Keratinocyte (primary cell): ENCODE measurements around the gene TBC1D22B. TPM values are rescaled to one million over a fixed set of nuclear protein-coding genes. Genes with fewer than 3 reads are reported as not detected.
A peak's percentile ranks its signal among the peaks of the same experiment; 100 is the strongest.

ENCODE experiments used
- DNase-seq: peaks from one replicate; pipeline ENCODE4 v3.0.0-alpha.2; 2011; ENCODE audit warnings: low read depth, missing footprints, low spot score
- FAIRE-seq: peaks from 2 replicates; lab custom pipeline; 2011; peaks lifted over from hg19 to GRCh38; lab: Jason Lieb, UNC
- H2AFZ ChIP-seq: 2 replicates; pipeline ENCODE4 v1.6.0; 2012; ENCODE audit warnings: low read length, control low read depth, inconsistent platforms; ENCODE audit not compliant: control insufficient read depth
- H3K27ac ChIP-seq: 2 replicates; pipeline ENCODE4 v1.5.1; 2011; ENCODE audit warnings: low read length; ENCODE audit not compliant: control insufficient read depth, insufficient read depth
- H3K27me3 ChIP-seq: 3 replicates; pipeline ENCODE4 v1.6.0; 2011; ENCODE audit warnings: low read length; ENCODE audit not compliant: control insufficient read depth, insufficient read depth; ENCODE audit errors: extremely low read depth
- H3K36me3 ChIP-seq, 2 experiments: 2 replicates in 1 of 2; 3 replicates in 1 of 2; pipeline ENCODE4 v1.5.1; 2011; ENCODE audit warnings: low read length in 2 of 2, mild to moderate bottlenecking in 1 of 2; ENCODE audit not compliant: control insufficient read depth in 2 of 2, insufficient read depth in 2 of 2; ENCODE audit errors: extremely low read depth in 1 of 2
- H3K4me1 ChIP-seq: 3 replicates; pipeline ENCODE4 v1.5.1; 2011; ENCODE audit warnings: low read length; ENCODE audit not compliant: control insufficient read depth, insufficient read depth; ENCODE audit errors: extremely low read depth
- H3K4me2 ChIP-seq: 3 replicates; pipeline ENCODE4 v1.6.0; 2011; ENCODE audit warnings: low read depth, low read length; ENCODE audit not compliant: control insufficient read depth, insufficient read depth; ENCODE audit errors: extremely low read depth
- H3K4me3 ChIP-seq, 3 experiments: fragments of 200-600 bp in 1 of 3; sonication (generic) in 1 of 3; 2 replicates in 2 of 3; 3 replicates in 1 of 3; pipeline ENCODE4 v1.5.1; 2011 to 2016; ENCODE audit warnings: low read length in 3 of 3, mild to moderate bottlenecking in 3 of 3, control low read depth in 2 of 3, inconsistent platforms in 1 of 3, low read depth in 1 of 3, mixed read lengths in 1 of 3, mixed run types in 1 of 3, moderate library complexity in 1 of 3; ENCODE audit not compliant: control insufficient read depth in 2 of 3, insufficient read depth in 2 of 3; ENCODE audit errors: extremely low read depth in 1 of 3
- H3K79me2 ChIP-seq: 2 replicates; pipeline ENCODE4 v1.6.0; 2012; ENCODE audit warnings: low read length; ENCODE audit not compliant: control insufficient read depth, insufficient read depth
- H3K9ac ChIP-seq: 3 replicates; pipeline ENCODE4 v1.6.0; 2011; ENCODE audit warnings: low read length; ENCODE audit not compliant: control insufficient read depth, insufficient read depth; ENCODE audit errors: extremely low read depth
- H3K9me1 ChIP-seq: 3 replicates; pipeline ENCODE4 v1.6.0; 2011; ENCODE audit warnings: low read length; ENCODE audit not compliant: control insufficient read depth, insufficient read depth; ENCODE audit errors: extremely low read depth
- H3K9me3 ChIP-seq: 2 replicates; pipeline ENCODE4 v1.5.1; 2012; ENCODE audit warnings: low read depth, low read length; ENCODE audit not compliant: control insufficient read depth
- H4K20me1 ChIP-seq: 3 replicates; pipeline ENCODE4 v1.6.0; 2011; ENCODE audit warnings: low read length; ENCODE audit not compliant: control insufficient read depth, insufficient read depth; ENCODE audit errors: extremely low read depth
- EZH2 ChIP-seq: IDR thresholded peaks from one replicate; pipeline ENCODE4 v1.6.1; 2012; ENCODE audit warnings: inconsistent platforms, mild to moderate bottlenecking, low read length, moderate library complexity
- dilution Hi-C: fragments of 300-500 bp; cut with MboI; formaldehyde crosslinking; loops from one replicate; pipeline ENCODE4 v1.7.0; 2020; ENCODE audit warnings: low sequenced_read_pairs; ENCODE audit not compliant: extremely low pct_ligation_motif_present
- polyA plus RNA-seq, 5 experiments: library from polyadenylated mRNA; depleted of rRNA in 3 of 5; stranded (reverse) in 3 of 5; stranded (forward) in 1 of 5; unstranded in 1 of 5; fragments of >200 nt; gene quantifications; 1 replicate in 1 of 5; 2 replicates in 3 of 5; 3 replicates in 1 of 5; pipeline versions ENCODE4 v1.2.1 to v1.2.3, GENCODE V29; 2011 to 2012; ENCODE audit warnings: missing spikeins in 2 of 5, low read depth in 1 of 5, low replicate concordance in 1 of 5
- TF ChIP-seq, protein P1 (sequence below), 3 experiments: IDR thresholded peaks in 1 of 3; conservative IDR thresholded peaks in 1 of 3; optimal IDR thresholded peaks in 1 of 3; 2 replicates in 2 of 3; 3 replicates in 1 of 3; pipeline versions ENCODE3 to v1.5.1; 2011; ENCODE audit warnings: low read length in 3 of 3, mild to moderate bottlenecking in 3 of 3, moderate library complexity in 2 of 3, control low read depth in 1 of 3, inconsistent platforms in 1 of 3; ENCODE audit not compliant: insufficient read depth in 2 of 3; ENCODE audit errors: extremely low read depth in 1 of 3

The TBC1D22B gene
- polyA plus RNA-seq, 1 donor (not counting 4 experiments of a cell fraction or from before 2014, with no cell fraction given): 5.9 TPM

DNA sequence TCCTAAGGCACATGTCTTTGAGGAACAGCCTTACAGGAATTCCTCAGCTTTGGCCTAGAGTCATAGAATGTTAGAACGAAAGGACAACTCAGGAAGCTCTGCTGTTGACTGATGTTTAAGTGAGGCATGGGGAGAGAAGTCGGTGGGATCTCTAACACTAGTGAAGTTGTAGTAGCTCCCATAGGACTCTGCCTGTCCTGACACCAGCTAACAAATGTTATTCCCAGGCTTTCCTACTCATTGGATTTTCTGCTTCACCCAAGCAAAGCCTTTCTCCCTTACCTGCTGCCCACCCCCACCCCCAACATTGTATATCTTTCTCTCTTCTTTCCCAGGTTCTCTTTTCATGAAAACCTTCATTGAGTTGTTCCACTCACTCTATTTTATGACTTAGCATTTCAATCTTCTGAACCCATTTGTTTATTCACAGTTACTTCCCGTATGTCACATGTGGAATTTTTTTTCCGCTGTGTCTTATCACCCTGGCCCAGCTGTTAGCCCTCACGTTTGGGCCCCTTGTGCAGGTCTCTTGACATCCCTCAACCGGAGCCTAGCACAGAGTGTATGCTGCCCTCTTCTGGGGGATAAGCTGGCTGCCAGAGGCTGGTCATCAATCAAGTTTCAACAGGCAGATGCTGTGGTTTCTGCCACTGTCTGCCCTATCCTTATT is 57.0 kb downstream of the TBC1D22B start:
- Histone ChIP-seq H3K79me2 (no peaks in the 10 kb centered on the region), H3K36me3 (peaks cover 31 to 35% of the 10 kb centered on the region in 2 experiments), H3K4me1 (peaks cover 3% of the 10 kb centered on the region), H4K20me1 (no peaks in the 10 kb centered on the region), H2AFZ (no peak overlapping the region), H3K9ac (no peak overlapping the region), H3K27ac (no peak overlapping the region), H3K27me3 (no peaks in the 10 kb centered on the region), H3K9me1 (no peaks in the 10 kb centered on the region), H3K4me3 (no peak overlapping the region), H3K4me2 (no peak overlapping the region), H3K9me3 (no peaks in the 10 kb centered on the region)
- dilution Hi-C loops: no loop called here
- FAIRE-seq: peak; percentile 29
- TF ChIP-seq, protein P1, sequence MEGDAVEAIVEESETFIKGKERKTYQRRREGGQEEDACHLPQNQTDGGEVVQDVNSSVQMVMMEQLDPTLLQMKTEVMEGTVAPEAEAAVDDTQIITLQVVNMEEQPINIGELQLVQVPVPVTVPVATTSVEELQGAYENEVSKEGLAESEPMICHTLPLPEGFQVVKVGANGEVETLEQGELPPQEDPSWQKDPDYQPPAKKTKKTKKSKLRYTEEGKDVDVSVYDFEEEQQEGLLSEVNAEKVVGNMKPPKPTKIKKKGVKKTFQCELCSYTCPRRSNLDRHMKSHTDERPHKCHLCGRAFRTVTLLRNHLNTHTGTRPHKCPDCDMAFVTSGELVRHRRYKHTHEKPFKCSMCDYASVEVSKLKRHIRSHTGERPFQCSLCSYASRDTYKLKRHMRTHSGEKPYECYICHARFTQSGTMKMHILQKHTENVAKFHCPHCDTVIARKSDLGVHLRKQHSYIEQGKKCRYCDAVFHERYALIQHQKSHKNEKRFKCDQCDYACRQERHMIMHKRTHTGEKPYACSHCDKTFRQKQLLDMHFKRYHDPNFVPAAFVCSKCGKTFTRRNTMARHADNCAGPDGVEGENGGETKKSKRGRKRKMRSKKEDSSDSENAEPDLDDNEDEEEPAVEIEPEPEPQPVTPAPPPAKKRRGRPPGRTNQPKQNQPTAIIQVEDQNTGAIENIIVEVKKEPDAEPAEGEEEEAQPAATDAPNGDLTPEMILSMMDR (optimal IDR thresholded peaks at IDR 0.05 in 1 of 3, IDR thresholded peaks at IDR 0.05 in 1 of 3, conservative IDR thresholded peaks at IDR 0.05 in 1 of 3; ENCODE audit: extremely low read depth in 1 of 3, insufficient read depth in 2 of 3, low read length in 3 of 3): peak; percentile 75 to 87 (median 79)
- no peak for TF ChIP-seq EZH2
- DNase-seq: no peak

DNA sequence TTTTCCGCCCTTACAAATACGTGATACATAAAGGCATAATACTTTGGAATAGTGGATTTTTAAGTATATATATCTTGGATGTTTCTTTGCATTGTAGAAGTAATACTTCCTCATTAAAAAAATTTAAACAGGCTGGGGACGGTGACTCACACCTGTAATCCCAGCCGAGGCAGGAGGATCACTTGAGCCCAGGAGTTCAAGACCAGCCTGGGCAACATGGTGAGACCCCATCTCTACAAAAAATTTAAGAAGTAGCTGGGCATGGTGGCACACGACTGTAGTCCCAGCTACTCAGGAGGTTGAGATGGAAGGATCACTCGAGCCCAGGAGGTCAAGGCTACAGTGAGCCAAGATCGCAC is 57.6 kb downstream of the TBC1D22B start:
- Histone ChIP-seq H4K20me1 (no peaks in the 10 kb centered on the region), H3K27me3 (no peaks in the 10 kb centered on the region), H3K36me3 (peaks cover 31 to 35% of the 10 kb centered on the region in 2 experiments), H3K4me2 (no peak overlapping the region), H3K4me3 (no peak overlapping the region), H3K4me1 (peaks cover 6% of the 10 kb centered on the region), H3K27ac (no peak overlapping the region), H2AFZ (no peak overlapping the region), H3K9me3 (no peaks in the 10 kb centered on the region), H3K9me1 (no peaks in the 10 kb centered on the region), H3K79me2 (no peaks in the 10 kb centered on the region), H3K9ac (no peak overlapping the region)
- no peak for TF ChIP-seq EZH2
- TF ChIP-seq, protein P1 (optimal IDR thresholded peaks at IDR 0.05 in 1 of 3, IDR thresholded peaks at IDR 0.05 in 1 of 3, conservative IDR thresholded peaks at IDR 0.05 in 1 of 3; ENCODE audit: extremely low read depth in 1 of 3, insufficient read depth in 2 of 3, low read length in 3 of 3): no peak
- dilution Hi-C loops: no loop called here
- no peak for DNase-seq
- no peak for FAIRE-seq
